Stimulated activated memory B cell treated with anti-CD40 and anti-IgM and Interleukin-4, amounts not matched to agents 10 μg/mL and 1 μg/mL and 100 μg/mL, for 72 hours (primary cell): ENCODE measurements around the gene DLL1.

ENCODE experiments used
- ATAC-seq: fragments of 150-1000 bp; cut with Tn5 transposase; 2 replicates; pipeline ENCODE4 v1.10.0; 2021
- H3K27ac Mint-ChIP-seq: one replicate; pipeline ENCODE4 v1.8.0; 2022; ENCODE audit warnings: mild to moderate bottlenecking, mixed read lengths
- H3K27me3 Mint-ChIP-seq: one replicate; pipeline ENCODE4 v1.8.0; 2022; ENCODE audit warnings: mixed read lengths
- H3K36me3 Mint-ChIP-seq: one replicate; pipeline ENCODE4 v1.8.0; 2022; ENCODE audit warnings: mixed read lengths
- H3K4me1 Mint-ChIP-seq: one replicate; pipeline ENCODE4 v1.8.0; 2022; ENCODE audit warnings: mixed read lengths
- H3K4me3 Mint-ChIP-seq: one replicate; pipeline ENCODE4 v1.8.0; 2022; ENCODE audit warnings: mild to moderate bottlenecking, moderate library complexity, mixed read lengths
- H3K9me3 Mint-ChIP-seq: one replicate; pipeline ENCODE4 v1.8.0; 2022; ENCODE audit warnings: mixed read lengths

The DLL1 gene

GRCh38 chr6:170289180-170289931 is 1.5 kb downstream of the DLL1 start:
- Mint-ChIP-seq H3K27me3 (peaks cover 81% of the 10 kb centered on the region), H3K36me3 (no peaks in the 10 kb centered on the region)
- no peak for ATAC-seq

GRCh38 chr6:170288852-170289179 is 2.1 kb downstream of the DLL1 start:
- H3K4me3 Mint-ChIP-seq = peak overlapping the region; percentile 68
- ATAC-seq = no peak
- no peaks in the 10 kb centered on the region for H3K9me3 Mint-ChIP-seq
- peaks cover 44% of the 10 kb centered on the region for H3K4me1 Mint-ChIP-seq
- peaks cover 76% of the 10 kb centered on the region for H3K27me3 Mint-ChIP-seq
- H3K36me3 Mint-ChIP-seq = no peaks in the 10 kb centered on the region
- peak overlapping the region; percentile 52 for H3K27ac Mint-ChIP-seq

More at GRCh38 chr6:170289180-170289931, 1.5 kb downstream of the DLL1 start:
- H3K4me3 Mint-ChIP-seq = peak overlapping the region; percentile 68
- H3K4me1 Mint-ChIP-seq = peaks cover 49% of the 10 kb centered on the region
- H3K9me3 Mint-ChIP-seq = no peaks in the 10 kb centered on the region
- peak overlapping the region; percentile 69 for H3K27ac Mint-ChIP-seq

- H3K4me3 Mint-ChIP-seq = peak overlapping the region; percentile 68
- peaks cover 38% of the 10 kb centered on the region for H3K4me1 Mint-ChIP-seq
- no peaks in the 10 kb centered on the region for H3K36me3 Mint-ChIP-seq
- H3K27me3 Mint-ChIP-seq = peaks cover 69% of the 10 kb centered on the region
- H3K9me3 Mint-ChIP-seq = no peaks in the 10 kb centered on the region
- ATAC-seq = no peak
- H3K27ac Mint-ChIP-seq = no peak overlapping the region
Measured at GRCh38 chr6:170288091-170288631, 2.7 kb downstream of the DLL1 start.

GRCh38 chr6:170287371-170287876 is 3.5 kb downstream of the DLL1 start:
- H3K27ac Mint-ChIP-seq = no peak overlapping the region
- no peak for ATAC-seq
- peaks cover 62% of the 10 kb centered on the region for H3K27me3 Mint-ChIP-seq
- no peaks in the 10 kb centered on the region for H3K36me3 Mint-ChIP-seq
- no peak overlapping the region for H3K4me3 Mint-ChIP-seq
- H3K9me3 Mint-ChIP-seq = no peaks in the 10 kb centered on the region
- peaks cover 30% of the 10 kb centered on the region for H3K4me1 Mint-ChIP-seq

- Mint-ChIP-seq H3K9me3 (no peaks in the 10 kb centered on the region), H3K27ac (no peak overlapping the region), H3K4me1 (peaks cover 25% of the 10 kb centered on the region), H3K36me3 (no peaks in the 10 kb centered on the region), H3K4me3 (no peak overlapping the region), H3K27me3 (peaks cover 57% of the 10 kb centered on the region)
- ATAC-seq = no peak
Measured at GRCh38 chr6:170286934-170287265, 4.0 kb downstream of the DLL1 start.

GRCh38 chr6:170286246-170286933 is 4.5 kb downstream of the DLL1 start:
- no peak for ATAC-seq
- Mint-ChIP-seq H3K27me3 (peaks cover 51% of the 10 kb centered on the region), H3K9me3 (no peaks in the 10 kb centered on the region), H3K36me3 (no peaks in the 10 kb centered on the region), H3K27ac (no peak overlapping the region), H3K4me3 (no peak overlapping the region), H3K4me1 (peaks cover 21% of the 10 kb centered on the region)

GRCh38 chr6:170285482-170285881 is 5.4 kb downstream of the DLL1 start:
- Mint-ChIP-seq H3K4me3 (no peak overlapping the region), H3K27me3 (peaks cover 51% of the 10 kb centered on the region), H3K4me1 (peaks cover 19% of the 10 kb centered on the region), H3K27ac (no peak overlapping the region), H3K9me3 (no peaks in the 10 kb centered on the region), H3K36me3 (no peaks in the 10 kb centered on the region)
- ATAC-seq = no peak

GRCh38 chr6:170284866-170285469 is 5.9 kb downstream of the DLL1 start:
- no peak overlapping the region for H3K27ac Mint-ChIP-seq
- ATAC-seq = no peak
- H3K4me3 Mint-ChIP-seq = no peak overlapping the region
- no peaks in the 10 kb centered on the region for H3K36me3 Mint-ChIP-seq
- peaks cover 50% of the 10 kb centered on the region for H3K27me3 Mint-ChIP-seq
- no peaks in the 10 kb centered on the region for H3K9me3 Mint-ChIP-seq
- peaks cover 16% of the 10 kb centered on the region for H3K4me1 Mint-ChIP-seq

- Mint-ChIP-seq H3K27ac (no peak overlapping the region), H3K4me3 (no peak overlapping the region), H3K36me3 (no peaks in the 10 kb centered on the region), H3K9me3 (no peaks in the 10 kb centered on the region), H3K27me3 (peaks cover 50% of the 10 kb centered on the region), H3K4me1 (peaks cover 17% of the 10 kb centered on the region)
- ATAC-seq = no peak
Measured at GRCh38 chr6:170284126-170284773, 6.6 kb downstream of the DLL1 start.

- H3K9me3 Mint-ChIP-seq = no peaks in the 10 kb centered on the region
- peaks cover 10% of the 10 kb centered on the region for H3K4me1 Mint-ChIP-seq
- H3K4me3 Mint-ChIP-seq = no peak overlapping the region
- H3K27me3 Mint-ChIP-seq = peaks cover 42% of the 10 kb centered on the region
- H3K36me3 Mint-ChIP-seq = no peaks in the 10 kb centered on the region
- no peak for ATAC-seq
- H3K27ac Mint-ChIP-seq = no peak overlapping the region
Measured at GRCh38 chr6:170283212-170284081, 7.4 kb downstream of the DLL1 start.

- Mint-ChIP-seq H3K4me3 (no peak overlapping the region), H3K27me3 (peaks cover 34% of the 10 kb centered on the region), H3K9me3 (no peaks in the 10 kb centered on the region), H3K36me3 (no peaks in the 10 kb centered on the region), H3K4me1 (peaks cover 5% of the 10 kb centered on the region), H3K27ac (no peak overlapping the region)
- ATAC-seq = no peak
Measured at GRCh38 chr6:170282512-170283158, 8.2 kb downstream of the DLL1 start.

- Mint-ChIP-seq H3K4me1 (peaks cover 5% of the 10 kb centered on the region), H3K27ac (no peak overlapping the region), H3K36me3 (no peaks in the 10 kb centered on the region), H3K4me3 (no peak overlapping the region), H3K27me3 (peaks cover 23% of the 10 kb centered on the region), H3K9me3 (no peaks in the 10 kb centered on the region)
- ATAC-seq = no peak
Measured at GRCh38 chr6:170281331-170282292, 9.3 kb downstream of the DLL1 start.

GRCh38 chr6:170280689-170281045 is 10.2 kb downstream of the DLL1 start:
- peak overlapping the region; percentile 64 for H3K27ac Mint-ChIP-seq

More at GRCh38 chr6:170280689-170281045, 10.2 kb downstream of the DLL1 start:
- peak overlapping the region; percentile 71 for H3K4me3 Mint-ChIP-seq
- peaks cover 5% of the 10 kb centered on the region for H3K4me1 Mint-ChIP-seq
- H3K9me3 Mint-ChIP-seq = no peaks in the 10 kb centered on the region
- no peaks in the 10 kb centered on the region for H3K36me3 Mint-ChIP-seq
- peaks cover 17% of the 10 kb centered on the region for H3K27me3 Mint-ChIP-seq
- ATAC-seq = peak; percentile 54
